Measurements from ENCODE around the gene EIF3L. TPM values are rescaled to one million over a fixed set of nuclear protein-coding genes. Genes with fewer than 3 reads are reported as not detected.
A peak's percentile ranks its signal among the peaks of the same experiment; 100 is the strongest.

The EIF3L gene
- total and polyA plus RNA-seq, 3 donors from 2014 or later = 185 to 316 (median 295) TPM

DNA sequence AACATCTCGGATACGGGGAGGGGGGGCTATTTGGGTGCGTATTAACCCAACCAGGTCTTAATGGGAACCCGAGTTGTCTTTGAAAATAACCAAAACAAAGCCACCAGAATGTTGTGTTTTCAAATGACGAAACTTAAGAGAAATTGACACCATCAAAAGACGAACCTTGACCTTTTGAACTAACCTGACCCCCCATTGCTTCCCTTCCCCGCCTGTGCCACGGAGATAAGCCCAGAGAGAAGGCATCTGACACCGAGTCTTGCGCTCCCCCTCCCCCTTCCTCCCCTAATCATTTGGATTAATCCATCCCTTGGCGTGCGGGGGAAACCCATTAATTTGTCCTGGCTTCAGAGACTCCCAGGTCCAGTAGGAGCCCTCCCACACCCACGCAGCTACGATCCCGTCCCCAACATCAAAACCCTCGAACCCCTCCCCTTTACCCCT is 46.0 kb upstream of the EIF3L start:
- Histone ChIP-seq H3K36me3 (ENCODE audit: low read depth, missing control alignments) (no peaks in the 10 kb centered on the region), H3K4me1 (peaks cover 36% of the 10 kb centered on the region), H3K4me3 (peak overlapping the region in 1 of 2 donors; percentile 62), H3K27ac (no peak overlapping the region), H3K27me3 (no peaks in the 10 kb centered on the region), H3K9me3 (no peaks in the 10 kb centered on the region)
- TF ChIP-seq POLR2A (IDR thresholded peaks at IDR 0.05) = no peak
- TF ChIP-seq, protein P1, sequence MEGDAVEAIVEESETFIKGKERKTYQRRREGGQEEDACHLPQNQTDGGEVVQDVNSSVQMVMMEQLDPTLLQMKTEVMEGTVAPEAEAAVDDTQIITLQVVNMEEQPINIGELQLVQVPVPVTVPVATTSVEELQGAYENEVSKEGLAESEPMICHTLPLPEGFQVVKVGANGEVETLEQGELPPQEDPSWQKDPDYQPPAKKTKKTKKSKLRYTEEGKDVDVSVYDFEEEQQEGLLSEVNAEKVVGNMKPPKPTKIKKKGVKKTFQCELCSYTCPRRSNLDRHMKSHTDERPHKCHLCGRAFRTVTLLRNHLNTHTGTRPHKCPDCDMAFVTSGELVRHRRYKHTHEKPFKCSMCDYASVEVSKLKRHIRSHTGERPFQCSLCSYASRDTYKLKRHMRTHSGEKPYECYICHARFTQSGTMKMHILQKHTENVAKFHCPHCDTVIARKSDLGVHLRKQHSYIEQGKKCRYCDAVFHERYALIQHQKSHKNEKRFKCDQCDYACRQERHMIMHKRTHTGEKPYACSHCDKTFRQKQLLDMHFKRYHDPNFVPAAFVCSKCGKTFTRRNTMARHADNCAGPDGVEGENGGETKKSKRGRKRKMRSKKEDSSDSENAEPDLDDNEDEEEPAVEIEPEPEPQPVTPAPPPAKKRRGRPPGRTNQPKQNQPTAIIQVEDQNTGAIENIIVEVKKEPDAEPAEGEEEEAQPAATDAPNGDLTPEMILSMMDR (IDR thresholded peaks at IDR 0.05) = no peak
- 28 to 34% methylated on average over 16 of the region's 16 CpGs for WGBS, 2 donors
- intact Hi-C loops (cut with DNase I; ENCODE audit: low total_unique reads) = no loop called here
- DNase-seq = peak; percentile 39

GRCh38 chr22:37803639-37804351 is 45.4 kb upstream of the EIF3L start:
- peak overlapping the region; percentile 83 to 95 for H3K27ac ChIP-seq
- H3K36me3 ChIP-seq (ENCODE audit: low read depth, missing control alignments) = no peaks in the 10 kb centered on the region
- TF ChIP-seq POLR2A (IDR thresholded peaks at IDR 0.05) = no peak
- TF ChIP-seq, protein P1 (IDR thresholded peaks at IDR 0.05) = no peak
- 41 to 45% methylated on average over 21 to 34 of the region's 34 CpGs for WGBS, 2 donors
- peaks cover 42% of the 10 kb centered on the region for H3K4me1 ChIP-seq
- H3K9me3 ChIP-seq = no peaks in the 10 kb centered on the region
- no peaks in the 10 kb centered on the region for H3K27me3 ChIP-seq
- H3K4me3 ChIP-seq = peak overlapping the region; percentile 62 to 64
- peak; percentile 34 for DNase-seq
- intact Hi-C loops (cut with DNase I; ENCODE audit: low total_unique reads) = no loop called here

DNA sequence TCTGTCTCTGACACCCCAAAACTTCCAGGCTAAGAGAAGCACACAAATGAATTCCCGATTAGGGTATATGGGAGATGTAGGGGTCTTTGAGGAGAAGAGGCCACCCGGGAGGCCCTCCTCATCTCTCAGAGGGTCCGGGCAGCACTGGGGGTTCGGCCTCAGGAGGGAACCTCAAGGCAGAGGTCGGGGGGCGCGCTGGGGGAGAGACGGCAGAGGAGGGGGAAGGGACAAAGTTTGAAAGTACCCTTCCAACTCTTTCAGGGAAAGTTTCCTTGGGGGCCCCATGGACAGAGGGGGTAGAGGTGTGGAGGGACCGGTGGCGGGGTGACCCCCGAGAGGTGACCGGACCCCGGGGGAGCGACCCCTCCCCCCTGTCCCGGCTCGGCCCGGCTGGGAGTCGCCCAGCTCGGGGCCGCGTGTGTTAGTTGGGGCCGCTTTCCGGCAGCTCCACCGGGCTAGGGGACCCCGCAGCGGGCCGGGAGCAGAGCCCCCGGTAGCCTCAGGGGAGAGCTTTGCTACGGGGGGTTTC is 44.8 kb upstream of the EIF3L start:
- peak overlapping the region; percentile 62 to 64 for H3K4me3 ChIP-seq
- intact Hi-C loops (cut with DNase I; ENCODE audit: low total_unique reads) = no loop called here
- no peaks in the 10 kb centered on the region for H3K36me3 ChIP-seq (ENCODE audit: low read depth, missing control alignments)
- TF ChIP-seq, protein P1 (IDR thresholded peaks at IDR 0.05) = no peak
- TF ChIP-seq POLR2A (IDR thresholded peaks at IDR 0.05) = no peak
- no peak for DNase-seq
- H3K9me3 ChIP-seq = no peaks in the 10 kb centered on the region
- H3K27me3 ChIP-seq = no peaks in the 10 kb centered on the region
- H3K4me1 ChIP-seq = peaks cover 46% of the 10 kb centered on the region
- WGBS, 2 donors = 4 to 6% methylated on average over 11 to 24 of the region's 29 CpGs
- peak overlapping the region; percentile 83 to 95 for H3K27ac ChIP-seq

- Histone ChIP-seq H3K27me3 (no peaks in the 10 kb centered on the region), H3K36me3 (ENCODE audit: low read depth, missing control alignments) (no peaks in the 10 kb centered on the region), H3K4me1 (peaks cover 46% of the 10 kb centered on the region), H3K9me3 (no peaks in the 10 kb centered on the region), H3K4me3 (peak overlapping the region; percentile 62 to 64), H3K27ac (peak overlapping the region; percentile 83 to 95)
- peak; percentile 53 for TF ChIP-seq POLR2A (IDR thresholded peaks at IDR 0.05)
- TF ChIP-seq, protein P1 (IDR thresholded peaks at IDR 0.05) = no peak
- DNase-seq = peak; percentile 92
- 1% methylated on average over 16 to 51 of the region's 87 CpGs for WGBS, 2 donors
- intact Hi-C loops (cut with DNase I; ENCODE audit: low total_unique reads) = no loop called here
Measured at GRCh38 chr22:37804881-37805809, 44.1 kb upstream of the EIF3L start.
